ENCODE measurements around the gene GARNL3.

- TF ChIP-seq CTCF (IDR thresholded peaks at IDR 0.05) (no peak), POLR2A (IDR thresholded peaks at IDR 0.05) (no peak), POLR2AphosphoS5 (IDR thresholded peaks at IDR 0.05) (no peak)
Measured at GRCh38 chr9:127307802-127308201, 43.2 kb downstream of the GARNL3 start.
